HepG2 (cell line): ENCODE data around the gene VSNL1. TPM values are rescaled to one million over a fixed set of nuclear protein-coding genes. Genes with fewer than 3 reads are reported as not detected.
A peak's percentile ranks its signal among the peaks of the same experiment; 100 is the strongest.

Experiments
- ATAC-seq: fragments of 200-7000 bp; cut with Tn5 transposase; 3 replicates; pipeline ENCODE4 v1.9.1; 2020; ENCODE audit warnings: mild to moderate bottlenecking, moderate library complexity
- BruUV-seq: library from RNA; stranded (reverse); fragments of 400-500 nt; replicated peaks from 2 replicates; lab custom pipeline; 2021; lab: Mats Ljungman, UMichigan
- CTCF ChIA-PET: fragments of 300-600 bp; formaldehyde crosslinking; extraction: SDS; loops from one replicate; lab custom pipeline; 2021; ENCODE audit warnings: low total read pairs, inconsistent platforms, low intra/inter-chr PET ratio; lab: Yijun Ruan, JAX
- POLR2A ChIA-PET: fragments of 350-600 bp; sonication (Branson Sonifier 250); formaldehyde crosslinking; loops from one replicate; lab custom pipeline; 2020; ENCODE audit warnings: antibody characterized with exemption, inconsistent platforms; lab: Yijun Ruan, JAX
- DNase-seq: peaks from one replicate; pipeline ENCODE4 v3.0.0-alpha.2; 2015; ENCODE audit warnings: low spot score
- FAIRE-seq: peaks from 3 replicates; lab custom pipeline; 2011; peaks lifted over from hg19 to GRCh38; lab: Jason Lieb, UNC
- H2AFZ ChIP-seq: one replicate; pipeline ENCODE4 v1.6.1; 2011; ENCODE audit warnings: low read length, inconsistent platforms
- H3K27ac ChIP-seq: fragments of 300-600 bp; 3 replicates; pipeline ENCODE4 v1.8.0; 2011; ENCODE audit warnings: mixed run types, mild to moderate bottlenecking, mixed read lengths, low read length, inconsistent platforms; ENCODE audit not compliant: insufficient read depth; ENCODE audit errors: extremely low read length
- H3K27me3 ChIP-seq, 2 experiments: fragments of 200-600 bp in 1 of 2; 2 replicates in 1 of 2; 3 replicates in 1 of 2; pipeline versions ENCODE4 v1.6.0 to v1.8.0; 2011; ENCODE audit warnings: low read length in 2 of 2, mild to moderate bottlenecking in 2 of 2, moderate library complexity in 2 of 2, inconsistent platforms in 1 of 2; ENCODE audit not compliant: insufficient read depth in 2 of 2, control insufficient read depth in 1 of 2
- H3K36me3 ChIP-seq, 2 experiments: fragments of 200-600 bp in 1 of 2; replicated peaks in 1 of 2; 2 replicates in 1 of 2; 3 replicates in 1 of 2; pipeline versions ENCODE4 v1.5.1 to v1.8.0; 2011; ENCODE audit warnings: low read length in 2 of 2, inconsistent platforms in 1 of 2; ENCODE audit not compliant: insufficient read depth in 2 of 2, control insufficient read depth in 1 of 2
- H3K4me1 ChIP-seq: 2 replicates; pipeline ENCODE4 v1.5.1; 2012; ENCODE audit warnings: low read length, inconsistent platforms; ENCODE audit not compliant: insufficient read depth
- H3K4me2 ChIP-seq: 2 replicates; pipeline ENCODE4 v1.6.0; 2011; ENCODE audit warnings: low read depth, low read length, inconsistent platforms
- H3K4me3 ChIP-seq, 3 experiments: fragments of 200-600 bp in 1 of 3; sonication (generic), shearing (Covaris generic) in 1 of 3; replicated peaks in 1 of 3; 2 replicates each; pipeline ENCODE4 v1.5.1; 2011 to 2016; ENCODE audit warnings: low read length in 3 of 3, inconsistent platforms in 2 of 3, low read depth in 2 of 3, mild to moderate bottlenecking in 2 of 3, control low read depth in 1 of 3, mixed read lengths in 1 of 3; ENCODE audit not compliant: insufficient read depth in 1 of 3
- H3K79me2 ChIP-seq: one replicate; pipeline ENCODE4 v1.6.1; 2011; ENCODE audit warnings: low read length, inconsistent platforms; ENCODE audit not compliant: insufficient read depth
- H3K9ac ChIP-seq: 2 replicates; pipeline ENCODE4 v1.6.0; 2011; ENCODE audit warnings: mild to moderate bottlenecking, low read depth, low read length, inconsistent platforms; ENCODE audit not compliant: insufficient read depth
- H3K9me3 ChIP-seq: 2 replicates; pipeline ENCODE4 v1.5.1; 2012; ENCODE audit warnings: mild to moderate bottlenecking, low read length
- H4K20me1 ChIP-seq: 2 replicates; pipeline ENCODE4 v1.6.0; 2011; ENCODE audit warnings: inconsistent platforms, mild to moderate bottlenecking, low read length, moderate library complexity; ENCODE audit not compliant: insufficient read depth
- GMEB1 ChIP-seq: sonication (generic); formaldehyde crosslinking; IDR thresholded peaks from 2 replicates; pipeline ENCODE4 v1.5.1; 2020; ENCODE audit warnings: missing genetic modification reagents, mild to moderate bottlenecking, borderline replicate concordance
- HNRNPUL1 ChIP-seq: fragments of 200-400 bp; formaldehyde crosslinking; IDR thresholded peaks from 2 replicates; pipeline ENCODE4 v1.6.1; 2017; ENCODE audit warnings: low read depth, mild to moderate bottlenecking, low read length, moderate library complexity
- MAFF ChIP-seq: IDR thresholded peaks from 2 replicates; pipeline ENCODE4 v1.6.1; 2011; ENCODE audit warnings: low read depth, low read length, improper control_type of control experiment
- MAFK ChIP-seq, 2 experiments: IDR thresholded peaks in 1 of 2; conservative IDR thresholded peaks in 1 of 2; 2 replicates each; pipeline ENCODE4 v1.6.1; 2011; ENCODE audit warnings: improper control_type of control experiment in 2 of 2, low read length in 2 of 2
- ZNF562 ChIP-seq: sonication (generic); formaldehyde crosslinking; IDR thresholded peaks from 2 replicates; pipeline ENCODE4 v1.8.0; 2022; ENCODE audit warnings: missing genetic modification reagents, borderline replicate concordance
- ZNF710 ChIP-seq: sonication (generic); formaldehyde crosslinking; IDR thresholded peaks from 2 replicates; pipeline ENCODE4 v1.5.0; 2020; ENCODE audit warnings: mild to moderate bottlenecking, missing genetic modification reagents, borderline replicate concordance
- WGBS: methylation state at CpG from one replicate; pipeline ENCODE4 v1.1.6; 2017; ENCODE audit warnings: low lambda C conversion rate; 5-methylcytosine and 5-hydroxymethylcytosine counted together
- in situ Hi-C: cut with HindIII; loops from 2 replicates; pipeline ENCODE4 v1.10.0; 2017; ENCODE audit warnings: low pct_unique_long_range_greater_than_20kb; ENCODE audit not compliant: extremely low pct_ligation_motif_present
- intact Hi-C: fragments of 100-400 bp; cut with micrococcal nuclease; formaldehyde crosslinking; loops from one replicate; pipeline ENCODE4 v1.10.0; 2022; ENCODE audit not compliant: unreplicated experiment
- polyA plus RNA-seq, 8 experiments: library from polyadenylated mRNA; depleted of rRNA in 3 of 8; stranded (reverse) in 7 of 8; unstranded in 1 of 8; fragments of >200 nt; fragmentation: Illumina TruSeq in 4 of 8; extraction: Trizol in 4 of 8; gene quantifications; 2 replicates each; pipeline versions ENCODE4 v1.2.1 to v1.2.3, GENCODE V29; 2011 to 2016; ENCODE audit warnings: low read depth in 4 of 8, missing spikeins in 1 of 8, mixed read lengths in 1 of 8; ENCODE audit not compliant: insufficient read depth in 1 of 8
- total RNA-seq, 5 experiments: library from RNA; depleted of rRNA; stranded (reverse); fragments of >200 nt; fragmentation: Illumina TruSeq; extraction: Trizol; gene quantifications; 2 replicates each; pipeline ENCODE4 v1.2.3, GENCODE V29; 2016; ENCODE audit warnings: low read depth in 1 of 5

The VSNL1 gene
- total and polyA plus RNA-seq, 2 of the 13 experiments (the other 11 are each of a cell fraction or from before 2014, with no cell fraction given) = 63.2 to 95.9 TPM

GRCh38 chr2:17661460-17661859 lies 121.0 kb downstream of the VSNL1 start (continued):
- TF ChIP-seq ZNF562 (CRISPR knock-in tag) (no peak), HNRNPUL1 (no peak), GMEB1 (no peak)

GRCh38 chr2:17662723-17663122 lies 122.2 kb downstream of the VSNL1 start:
- Histone ChIP-seq H3K27ac (no peak overlapping the region), H3K36me3 (peaks cover 15 to 36% of the 10 kb centered on the region in 2 experiments), H3K79me2 (no peaks in the 10 kb centered on the region), H3K27me3 (no peaks in the 10 kb centered on the region), H4K20me1 (no peaks in the 10 kb centered on the region), H3K4me1 (no peaks in the 10 kb centered on the region), H2AFZ (no peak overlapping the region), H3K4me3 (no peak overlapping the region), H3K9me3 (no peaks in the 10 kb centered on the region), H3K4me2 (no peak overlapping the region), H3K9ac (no peak overlapping the region)
- ATAC-seq (no peak), DNase-seq (no peak), FAIRE-seq (no peak)
- in situ Hi-C loops (loop anchor here (10.0 to 25.0 kb wide), 2 partner anchors 350 to 888 kb away; no protein-coding TSS in a partner anchor), intact Hi-C loops (loop anchor here (5.0 kb wide), 1 partner anchor 70 kb away; no protein-coding TSS in a partner anchor)
- 100% methylated on average over 1 of the region's 1 CpG for WGBS
- BruUV-seq = no TSS peak
- ChIA-PET CTCF (no interaction called here), POLR2A (no interaction called here)
- peak in 1 of 2 experiments; percentile 64; a peak in 3 of 4 replicates for TF ChIP-seq MAFK (conservative IDR thresholded peaks at IDR 0.05 in 1 of 2, IDR thresholded peaks at IDR 0.05 in 1 of 2; ENCODE audit: low read length in 2 of 2)
- 0 out of 2 replicates have a peak, but pooled peaks have one; percentile 29 for TF ChIP-seq MAFF
- TF ChIP-seq ZNF710 (CRISPR knock-in tag) = no peak
